Pancreas (tissue), 10 donors: ENCODE data around the gene RNASE3. TPM values are rescaled to one million over a fixed set of nuclear protein-coding genes. Genes with fewer than 3 reads are reported as not detected.
A peak's percentile ranks its signal among the peaks of the same experiment; 100 is the strongest.

ENCODE experiments used
- ATAC-seq, 4 donors: fragments of 200-7000 bp; cut with Tn5 transposase; one replicate each; pipeline versions ENCODE4 v1.8.0 to v1.9.1; 2020; ENCODE audit warnings: mild to moderate bottlenecking in 4 of 4, moderate library complexity in 4 of 4
- DNase-seq, 6 donors: peaks; one replicate each; pipeline ENCODE4 v3.0.0-alpha.2; 2020
- FAIRE-seq: peaks from 2 replicates; lab custom pipeline; 2012; peaks lifted over from hg19 to GRCh38; lab: Jason Lieb, UNC
- H3K27ac ChIP-seq, 4 donors: fragments of 200-600 bp; sonication (generic); 1 replicate in 3 of 4; 2 replicates in 1 of 4; pipeline versions ENCODE4 v1.5.0 to v1.8.0; 2020
- H3K27me3 ChIP-seq, 4 donors: fragments of 200-600 bp; one replicate each; pipeline ENCODE4 v1.8.0; 2021
- H3K36me3 ChIP-seq, 3 donors: fragments of 200-600 bp; sonication (generic) in 1 of 3; one replicate each; pipeline versions ENCODE4 v1.5.0 to v1.8.0; 2020 to 2021
- H3K4me1 ChIP-seq, 3 donors: fragments of 200-600 bp; one replicate each; pipeline ENCODE4 v1.8.0; 2021
- H3K4me3 ChIP-seq, 4 donors: fragments of 200-600 bp; sonication (generic) in 2 of 4; one replicate each; pipeline versions ENCODE4 v1.5.0 to v1.8.0; 2020 to 2021
- H3K9me3 ChIP-seq, 4 donors: fragments of 200-600 bp; one replicate each; pipeline ENCODE4 v1.8.0; 2021
- CTCF ChIP-seq, 4 donors: fragments of 200-600 bp; sonication (generic) in 3 of 4; IDR thresholded peaks; one replicate each; pipeline versions ENCODE4 v1.5.0 to v1.8.0; 2021; ENCODE audit warnings: antibody characterized with exemption in 4 of 4
- WGBS, 2 donors: extraction: QIAGEN DNeasy Blood & Tissue Kit; methylation state at CpG; one replicate each; pipeline ENCODE4 v1.1.7; 2013; 5-methylcytosine and 5-hydroxymethylcytosine counted together
- intact Hi-C, 3 donors: fragments of 100-400 bp; cut with DNase I; formaldehyde crosslinking; loops; one replicate each; pipeline versions ENCODE4 v1.11.1 to v1.14.2; 2022
- polyA plus RNA-seq, 2 donors: library from polyadenylated mRNA; stranded (reverse); fragments of 200-250 nt; gene quantifications; one replicate each; pipeline ENCODE4 v1.2.3, GENCODE V29; 2013
- total RNA-seq, 6 donors: library from RNA; stranded (reverse); fragmentation: NEBNext Ultra II Directional in 4 of 6; extraction: Animal tissue kit (Norgen Biotek cat#: 25700) in 4 of 6; gene quantifications; one replicate each; pipeline versions ENCODE4 v1.2.1 to v1.2.4, GENCODE V29; 2021 to 2023
- donor health status: healthy with polysubstance abuse.
- donor health status: DM: no; HTN: no; CAD: no; lungs with moderate emphysema.
- donor health status: DM: no; HTN: no; CAD: no.
- donor health status: control.
- donor health status: control.
- donor health status: Bipolar disorder and iron deficiency.
- donor health status: DM: yes; HTN: yes; CAD: no.
- donor health status: DM: no; HTN: no; CAD: no.
- donor health status: DM: no; HTN: no; CAD: no.
- donor health status: DM: yes; HTN: yes; CAD: no.

The RNASE3 gene
- total and polyA plus RNA-seq, 8 donors: not detected

- 31 to 36% methylated on average over 18 of the region's 18 CpGs for WGBS, 2 donors
Observed at GRCh38 chr14:20934148-20934762, 43.1 kb downstream of the RNASE3 start.

GRCh38 chr14:20935303-20935984 lies 44.3 kb downstream of the RNASE3 start:
- H3K27ac ChIP-seq: no peak overlapping the region
- FAIRE-seq (no peak), ATAC-seq (no peak), DNase-seq (no peak)
- no peaks in the 10 kb centered on the region for H3K36me3 ChIP-seq
- intact Hi-C loops: no loop called here
- H3K9me3 ChIP-seq: no peaks in the 10 kb centered on the region
- H3K4me1 ChIP-seq: no peaks in the 10 kb centered on the region
- no peak for TF ChIP-seq CTCF (IDR thresholded peaks at IDR 0.05)
- WGBS, 2 donors: 61 to 78% methylated on average over 5 of the region's 5 CpGs
- no peaks in the 10 kb centered on the region for H3K27me3 ChIP-seq
- no peak overlapping the region for H3K4me3 ChIP-seq

More at GRCh38 chr14:20934148-20934762, 43.1 kb downstream of the RNASE3 start:
- Histone ChIP-seq H3K9me3 (no peaks in the 10 kb centered on the region), H3K36me3 (no peaks in the 10 kb centered on the region), H3K27ac (no peak overlapping the region), H3K4me3 (no peak overlapping the region), H3K27me3 (no peaks in the 10 kb centered on the region), H3K4me1 (no peaks in the 10 kb centered on the region)
- ATAC-seq (no peak), DNase-seq (peak in 4 of 6 donors; percentile 20 to 70 (median 48)), FAIRE-seq (no peak)
- intact Hi-C loops: no loop called here
- peak; percentile 13 to 30 (median 22) for TF ChIP-seq CTCF (IDR thresholded peaks at IDR 0.05)

Other genes starting within 250 kb of the RNASE3 start
- gene OR6S1, start 249.7 kb upstream of the RNASE3 start, total RNA-seq: not detected
- gene OR6S1, start 249.7 kb upstream of the RNASE3 start, polyA plus RNA-seq: not detected
- gene RNASE4, start 206.8 kb upstream of the RNASE3 start, total RNA-seq: 10 to 100 TPM; 13.6 to 26.7 (median 15.4) TPM
- gene RNASE4, start 206.8 kb upstream of the RNASE3 start, polyA plus RNA-seq: 10 to 100 TPM in 1 of 2 donors, 1 to 10 TPM in 1; 9.6 to 24.7 TPM
- 10 to 100 TPM in 5 of 6 donors, 1 to 10 TPM in 1; 9.8 to 16.0 (median 13.3) TPM for gene ANG, start 202.6 kb upstream of the RNASE3 start, total RNA-seq
- 10 to 100 TPM; 11.8 to 14.7 TPM for gene ANG, start 202.6 kb upstream of the RNASE3 start, polyA plus RNA-seq
- gene EDDM3A, start 145.5 kb upstream of the RNASE3 start, total RNA-seq: not detected
- not detected for gene EDDM3A, start 145.5 kb upstream of the RNASE3 start, polyA plus RNA-seq
- not detected for gene EDDM3B, start 123.0 kb upstream of the RNASE3 start, total RNA-seq
- gene EDDM3B, start 123.0 kb upstream of the RNASE3 start, polyA plus RNA-seq: not detected
- gene RNASE6, start 110.1 kb upstream of the RNASE3 start, total RNA-seq: 1 to 10 TPM in 3 of 6 donors, under 1 TPM in 3; 0.31 to 9.9 (median 1.5) TPM
- gene RNASE6, start 110.1 kb upstream of the RNASE3 start, polyA plus RNA-seq: 1 to 10 TPM in 1 of 2 donors, under 1 TPM in 1; 0.99 to 1.1 TPM
- gene RNASE1, start 88.5 kb upstream of the RNASE3 start, total RNA-seq: 100 to 1,000 TPM; 281 to 696 (median 362) TPM
- gene RNASE1, start 88.5 kb upstream of the RNASE3 start, polyA plus RNA-seq: 100 to 1,000 TPM; 144 to 177 TPM
- gene RNASE2, start 64.1 kb downstream of the RNASE3 start, total RNA-seq: 1 to 10 TPM in 2 of 6 donors, under 1 TPM in 3, not detected in 1; 0.28 to 1.3 (median 0.72) TPM
- gene RNASE2, start 64.1 kb downstream of the RNASE3 start, polyA plus RNA-seq: under 1 TPM; 0.27 to 0.45 TPM
- 10 to 100 TPM; 19.0 to 34.1 (median 25.6) TPM for gene METTL17, start 98.6 kb downstream of the RNASE3 start, total RNA-seq
- 100 to 1,000 TPM in 1 of 2 donors, 10 to 100 TPM in 1; 61.2 to 103 TPM for gene METTL17, start 98.6 kb downstream of the RNASE3 start, polyA plus RNA-seq
- not detected for gene SLC39A2, start 107.9 kb downstream of the RNASE3 start, total RNA-seq
- under 1 TPM in 1 of 2 donors, not detected in 1; 0.09 TPM for gene SLC39A2, start 107.9 kb downstream of the RNASE3 start, polyA plus RNA-seq
- 10 to 100 TPM; 37.5 to 75.4 (median 47.4) TPM for gene NDRG2, start 133.7 kb downstream of the RNASE3 start, total RNA-seq
- gene NDRG2, start 133.7 kb downstream of the RNASE3 start, polyA plus RNA-seq: 100 to 1,000 TPM; 104 to 159 TPM
- gene TPPP2, start 138.8 kb downstream of the RNASE3 start, total RNA-seq: under 1 TPM in 1 of 6 donors, not detected in 5; 0.23 TPM
- under 1 TPM; 0.46 to 0.59 TPM for gene TPPP2, start 138.8 kb downstream of the RNASE3 start, polyA plus RNA-seq
- gene RNASE13, start 143.4 kb downstream of the RNASE3 start, total RNA-seq: under 1 TPM in 2 of 6 donors, not detected in 4; 0.08 to 0.12 TPM
- under 1 TPM; 0.15 to 0.23 TPM for gene RNASE13, start 143.4 kb downstream of the RNASE3 start, polyA plus RNA-seq
- under 1 TPM in 4 of 6 donors, not detected in 2; 0.23 to 0.78 (median 0.28) TPM for gene RNASE7, start 151.0 kb downstream of the RNASE3 start, total RNA-seq
- under 1 TPM in 1 of 2 donors, not detected in 1; 0.11 TPM for gene RNASE7, start 151.0 kb downstream of the RNASE3 start, polyA plus RNA-seq
- not detected for gene RNASE8, start 166.4 kb downstream of the RNASE3 start, total RNA-seq
- not detected for gene RNASE8, start 166.4 kb downstream of the RNASE3 start, polyA plus RNA-seq
- gene ARHGEF40, start 178.9 kb downstream of the RNASE3 start, total RNA-seq: 10 to 100 TPM; 24.5 to 58.0 (median 36.4) TPM
- gene ARHGEF40, start 178.9 kb downstream of the RNASE3 start, polyA plus RNA-seq: 10 to 100 TPM; 68.8 to 77.0 TPM
- 10 to 100 TPM; 13.5 to 23.6 (median 16.1) TPM for gene ZNF219, start 207.3 kb downstream of the RNASE3 start, total RNA-seq
- 10 to 100 TPM; 19.8 to 20.5 TPM for gene ZNF219, start 207.3 kb downstream of the RNASE3 start, polyA plus RNA-seq
- gene TMEM253, start 209.7 kb downstream of the RNASE3 start, total RNA-seq: 1 to 10 TPM in 2 of 6 donors, under 1 TPM in 4; 0.16 to 1.6 (median 0.56) TPM
- 1 to 10 TPM; 1.8 to 4.9 TPM for gene TMEM253, start 209.7 kb downstream of the RNASE3 start, polyA plus RNA-seq